ENCODE measurements around the gene ZNF366.

DNA sequence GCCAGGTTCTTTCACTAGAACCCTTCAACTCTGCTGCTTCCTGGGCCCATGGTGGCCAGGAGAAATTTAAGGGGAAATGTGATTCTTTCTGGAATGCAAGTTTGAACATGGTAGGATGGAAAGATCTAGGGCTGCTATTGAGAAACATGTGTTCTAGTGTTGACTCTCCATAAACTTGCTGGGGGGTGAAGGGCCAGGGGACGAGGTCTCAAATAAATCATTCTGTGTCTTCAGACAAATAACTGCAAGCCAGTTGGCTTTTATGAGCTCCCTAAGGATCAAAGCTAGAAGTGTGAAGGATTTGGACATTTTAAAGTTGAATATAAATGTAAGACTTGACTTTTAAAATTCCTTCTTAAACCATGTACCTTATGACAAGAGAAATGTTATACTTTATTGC lies 78.5 kb downstream of the ZNF366 start:
- TF ChIP-seq, protein P1, sequence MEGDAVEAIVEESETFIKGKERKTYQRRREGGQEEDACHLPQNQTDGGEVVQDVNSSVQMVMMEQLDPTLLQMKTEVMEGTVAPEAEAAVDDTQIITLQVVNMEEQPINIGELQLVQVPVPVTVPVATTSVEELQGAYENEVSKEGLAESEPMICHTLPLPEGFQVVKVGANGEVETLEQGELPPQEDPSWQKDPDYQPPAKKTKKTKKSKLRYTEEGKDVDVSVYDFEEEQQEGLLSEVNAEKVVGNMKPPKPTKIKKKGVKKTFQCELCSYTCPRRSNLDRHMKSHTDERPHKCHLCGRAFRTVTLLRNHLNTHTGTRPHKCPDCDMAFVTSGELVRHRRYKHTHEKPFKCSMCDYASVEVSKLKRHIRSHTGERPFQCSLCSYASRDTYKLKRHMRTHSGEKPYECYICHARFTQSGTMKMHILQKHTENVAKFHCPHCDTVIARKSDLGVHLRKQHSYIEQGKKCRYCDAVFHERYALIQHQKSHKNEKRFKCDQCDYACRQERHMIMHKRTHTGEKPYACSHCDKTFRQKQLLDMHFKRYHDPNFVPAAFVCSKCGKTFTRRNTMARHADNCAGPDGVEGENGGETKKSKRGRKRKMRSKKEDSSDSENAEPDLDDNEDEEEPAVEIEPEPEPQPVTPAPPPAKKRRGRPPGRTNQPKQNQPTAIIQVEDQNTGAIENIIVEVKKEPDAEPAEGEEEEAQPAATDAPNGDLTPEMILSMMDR (IDR thresholded peaks at IDR 0.05 in 2 of 3, conservative IDR thresholded peaks at IDR 0.05 in 1 of 3; ENCODE audit: borderline replicate concordance in 1 of 3, insufficient read depth in 1 of 3, low read depth in 2 of 3, low read length in 2 of 3) = no peak
- TF ChIP-seq CEBPB (IDR thresholded peaks at IDR 0.05; ENCODE audit: low read depth) (no peak), EZH2phosphoT487 (IDR thresholded peaks at IDR 0.05; ENCODE audit: borderline replicate concordance) (no peak), POLR2AphosphoS5 (IDR thresholded peaks at IDR 0.05; ENCODE audit: low read depth, low read length) (no peak), EGR1 (IDR thresholded peaks at IDR 0.05; ENCODE audit: low read depth) (no peak), EZH2 (IDR thresholded peaks at IDR 0.05) (no peak), POLR2A (IDR thresholded peaks at IDR 0.05; ENCODE audit: borderline replicate concordance, extremely low read depth, insufficient read depth, insufficient read length) (no peak), RAD21 (IDR thresholded peaks at IDR 0.05; ENCODE audit: low read depth) (no peak), YY1 (IDR thresholded peaks at IDR 0.05; ENCODE audit: extremely low read depth, insufficient replicate concordance, low read depth, low read length) (no peak), CBX3 (IDR thresholded peaks at IDR 0.05; ENCODE audit: low read depth) (no peak)
